NCI-H2227 (cell line): ENCODE results near the gene ISY1.
"Not testable (repeated sequence)": the region's sequence is repeated elsewhere in the genome, so short reads cannot be mapped to it uniquely, and the experiment has no call there.

Source experiments
- DNase-seq: peaks from one replicate; lab custom pipeline; 2025; ENCODE audit not compliant: unreplicated experiment; lab: John Stamatoyannopoulos, UW

ISY1 gene

DNA sequence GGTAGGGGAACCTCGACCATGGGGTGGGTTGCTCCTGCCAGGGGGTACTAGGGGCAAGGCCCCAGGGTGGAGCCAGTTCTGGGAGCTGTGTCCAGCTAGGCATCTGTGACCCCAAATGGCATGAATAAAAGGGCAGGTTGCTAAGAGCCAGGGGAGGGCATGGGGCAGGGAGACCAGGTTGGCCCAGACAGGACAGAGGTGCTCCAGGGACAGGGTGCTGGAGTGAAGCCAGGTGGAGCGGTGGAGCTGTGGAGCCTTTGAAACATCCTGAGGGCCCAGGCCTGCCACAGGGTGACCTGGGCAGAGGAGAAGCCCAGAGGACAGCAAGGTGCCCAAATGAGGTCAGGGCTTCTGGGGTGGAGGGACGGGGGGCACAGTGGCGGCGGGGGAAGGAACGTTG is 72.6 kb downstream of the ISY1 start:
- not testable (repeated sequence) for DNase-seq

DNA sequence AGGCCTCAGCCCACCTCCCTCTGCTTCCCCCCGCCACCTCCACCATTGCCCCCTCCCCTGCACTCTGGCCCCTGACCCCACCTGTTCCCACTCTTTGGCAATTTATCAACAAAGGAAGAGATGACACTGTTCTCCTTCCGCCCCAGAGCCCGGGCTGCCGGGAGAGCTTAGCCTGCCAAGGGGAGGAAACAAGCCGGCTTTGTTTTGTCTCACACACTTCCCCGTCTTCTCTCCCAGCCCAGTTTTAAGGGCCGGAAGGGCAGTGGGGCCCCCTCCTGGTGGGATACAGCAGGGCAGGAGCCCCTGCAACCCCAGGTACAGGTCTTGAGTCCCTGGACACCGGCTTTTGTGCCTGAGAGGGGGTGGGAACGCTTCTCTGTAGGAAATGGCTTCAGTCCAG is 73.0 kb downstream of the ISY1 start:
- not testable (repeated sequence) for DNase-seq

DNA sequence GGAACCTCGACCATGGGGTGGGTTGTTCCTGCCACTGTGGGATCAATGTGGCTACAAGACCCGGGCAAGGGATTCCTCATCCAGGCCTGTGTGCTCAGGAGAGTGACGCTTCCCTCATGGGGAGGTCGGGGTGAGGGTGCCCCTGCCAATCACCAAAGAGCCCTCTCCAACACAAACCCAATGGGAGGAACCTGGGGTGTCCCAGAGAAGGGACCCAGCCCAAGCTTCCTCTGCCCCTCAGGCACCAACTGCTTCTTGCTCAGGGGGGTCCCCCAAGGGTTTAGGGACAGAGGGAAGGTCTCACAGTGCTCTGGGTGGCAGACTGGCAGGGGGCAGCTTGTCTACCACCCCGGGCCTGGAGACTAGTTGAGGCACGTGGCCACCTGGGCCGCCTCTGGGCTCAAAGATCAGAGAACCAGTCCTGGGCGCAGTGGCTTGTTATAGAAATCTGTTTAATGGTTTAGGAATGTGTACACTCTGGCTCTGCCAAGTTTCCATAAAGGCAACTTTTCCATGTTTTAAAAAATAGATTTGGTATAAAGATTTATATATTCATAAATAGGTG is 73.6 kb downstream of the ISY1 start:
- DNase-seq = no peak

DNA sequence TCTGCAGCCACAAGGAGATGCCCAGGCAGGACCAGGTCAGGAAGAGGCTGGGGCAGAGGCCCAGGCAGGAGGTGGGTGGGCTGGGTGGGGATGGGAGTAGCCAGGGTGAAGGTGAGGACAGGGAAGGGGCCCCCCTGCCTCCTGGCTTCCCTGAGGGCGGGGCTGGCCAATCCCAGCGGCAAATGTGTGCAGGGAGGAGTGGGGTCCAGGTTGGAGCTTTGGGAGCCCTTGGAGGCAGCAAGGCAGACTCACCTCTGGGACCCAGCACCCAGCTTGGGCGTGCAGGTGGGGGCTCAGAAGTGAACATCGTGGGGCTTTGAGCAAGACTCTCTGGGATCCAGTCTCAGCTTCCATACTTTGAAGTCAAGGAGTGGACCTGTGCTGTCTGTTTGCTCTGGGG is 75.0 kb downstream of the ISY1 start:
- no peak for DNase-seq

DNA sequence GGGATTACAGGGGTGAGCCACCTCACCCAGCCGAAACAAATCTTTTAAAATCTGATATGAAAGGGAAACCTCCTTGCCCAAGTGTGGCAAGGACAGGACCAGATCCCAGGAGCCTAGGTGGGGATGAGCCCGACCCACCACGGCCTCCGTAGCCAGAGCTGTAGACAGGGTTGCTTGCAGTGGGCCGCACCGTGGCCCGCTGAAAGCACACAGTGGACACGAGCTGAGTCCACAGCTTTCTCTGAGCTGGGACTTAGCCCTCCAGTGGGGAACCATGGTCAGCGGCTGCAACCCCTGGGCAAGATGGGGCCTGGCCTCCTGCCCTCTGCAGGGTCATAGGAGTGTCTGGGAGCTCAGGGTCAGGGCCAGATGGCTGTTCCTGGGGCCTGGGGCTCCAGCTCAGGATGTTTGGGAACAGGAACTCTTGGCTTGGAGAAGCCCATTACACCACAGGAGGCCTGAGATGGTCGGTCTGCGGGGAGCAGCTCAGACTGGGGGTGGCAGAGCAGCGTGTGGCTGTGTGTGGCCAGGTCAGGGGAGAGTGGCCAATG is 75.6 kb downstream of the ISY1 start:
- DNase-seq = no peak

DNA sequence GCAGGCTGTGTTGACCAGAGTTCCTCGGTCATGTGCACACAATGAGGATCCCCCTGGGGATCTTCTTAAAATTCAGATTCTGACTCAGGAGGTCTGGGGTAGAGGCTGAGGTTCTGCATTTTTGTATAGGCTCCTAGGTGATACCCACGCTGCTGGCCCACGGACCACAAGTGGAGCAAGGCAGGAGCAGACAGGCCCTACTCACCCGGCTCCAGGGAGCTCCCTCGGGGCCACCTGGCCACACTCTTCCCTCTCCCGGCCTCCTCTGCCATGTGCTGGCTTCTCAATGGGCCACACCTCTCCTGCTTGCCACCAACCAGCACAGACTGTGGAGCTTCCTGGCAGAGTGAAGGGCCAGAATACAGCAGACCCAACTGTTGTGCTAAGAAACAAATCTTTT is 76.4 kb downstream of the ISY1 start:
- no peak for DNase-seq

DNA sequence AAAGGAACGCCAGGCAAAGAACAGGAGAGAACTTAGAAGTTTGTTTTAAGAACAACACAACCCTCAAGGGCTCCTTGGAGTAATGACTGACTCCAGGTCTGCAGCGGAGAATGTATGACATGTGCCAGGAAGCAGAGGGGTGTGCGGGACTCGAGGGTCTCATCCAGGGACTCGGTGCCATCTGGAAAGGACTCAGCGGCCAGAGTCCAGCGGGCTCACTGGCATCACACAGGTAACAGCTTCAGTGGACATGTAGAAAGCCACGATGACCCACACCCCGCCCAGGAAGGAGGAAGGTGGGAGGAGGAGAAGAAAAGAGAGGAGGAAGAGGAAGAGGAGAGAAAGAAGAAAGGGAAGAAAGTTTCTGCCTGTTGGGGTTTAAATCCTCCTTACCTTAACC is 78.8 kb downstream of the ISY1 start:
- DNase-seq = no peak

DNA sequence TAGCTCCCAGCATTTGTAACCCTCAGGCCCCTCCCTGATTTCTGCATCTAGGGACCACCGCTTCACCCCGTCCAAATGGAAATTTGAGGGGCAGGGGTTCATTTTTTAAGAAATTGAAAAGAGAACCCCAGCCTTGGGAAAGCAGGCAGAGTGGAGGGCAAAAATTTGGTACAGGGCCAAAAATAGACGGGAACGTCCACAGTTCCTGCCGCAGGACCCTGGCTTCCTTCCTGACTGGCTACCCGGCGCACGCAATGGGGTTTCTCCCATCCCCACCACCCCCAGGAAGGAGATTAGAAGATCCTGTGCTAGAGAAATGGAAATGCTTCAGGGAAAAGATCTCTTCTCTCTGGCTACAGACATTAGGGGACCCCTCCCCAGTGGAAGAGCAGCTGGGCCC is 79.4 kb downstream of the ISY1 start:
- DNase-seq = no peak

DNA sequence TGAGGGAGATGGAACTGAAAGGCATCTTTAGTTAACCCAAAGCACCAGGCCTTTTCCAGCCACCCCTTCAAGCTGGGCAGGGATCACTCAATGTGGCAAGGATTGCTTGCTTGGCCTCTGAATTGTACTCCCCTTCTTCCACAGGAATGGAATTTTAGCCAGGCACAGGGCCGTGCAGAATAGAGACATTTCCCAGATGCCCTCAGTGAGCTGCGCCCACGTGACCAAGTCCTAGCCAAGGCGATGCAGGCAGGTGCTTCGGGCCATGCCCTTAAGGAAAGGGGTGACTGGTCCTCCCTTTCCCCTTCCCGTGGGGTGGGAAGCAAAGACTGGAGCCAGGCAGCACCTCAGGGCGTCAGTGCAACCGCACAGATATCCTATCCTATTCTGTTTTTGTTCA is 82.4 kb downstream of the ISY1 start:
- no peak for DNase-seq
